ENCODE results near the gene ATP1A3. TPM values are rescaled to one million over a fixed set of nuclear protein-coding genes. Genes with fewer than 3 reads are reported as not detected.

ATP1A3 gene
- total RNA-seq, 2 donors from 2014 or later: 4.3 to 6.2 TPM

Other genes with a start within 250 kb of the ATP1A3 start
- gene CEACAM6, start 238.7 kb downstream of the ATP1A3 start, total RNA-seq: not detected
- not detected for gene CEACAM3, start 197.6 kb downstream of the ATP1A3 start, total RNA-seq
- gene LYPD4, start 149.5 kb downstream of the ATP1A3 start, total RNA-seq: not detected
- not detected for gene DMRTC2, start 149.2 kb downstream of the ATP1A3 start, total RNA-seq
- gene RPS19, start 134.0 kb downstream of the ATP1A3 start, total RNA-seq: 1,000 to 10,000 TPM; 4,101 to 4,133 TPM
- gene CD79A, start 117.0 kb downstream of the ATP1A3 start, total RNA-seq: 10 to 100 TPM; 12.3 to 27.5 TPM
- 100 to 1,000 TPM; 371 to 446 TPM for gene ARHGEF1, start 111.0 kb downstream of the ATP1A3 start, total RNA-seq
- gene ERFL, start 65.8 kb downstream of the ATP1A3 start, total RNA-seq: 1 to 10 TPM; 3.3 to 4.1 TPM
- 10 to 100 TPM; 64.5 to 81.0 TPM for gene RABAC1, start 34.9 kb downstream of the ATP1A3 start, total RNA-seq
- gene GRIK5, start 76.0 kb upstream of the ATP1A3 start, total RNA-seq: 1 to 10 TPM; 1.1 to 3.8 TPM
- gene ZNF574, start 81.9 kb upstream of the ATP1A3 start, total RNA-seq: 10 to 100 TPM; 11.5 to 12.2 TPM
- gene POU2F2, start 138.2 kb upstream of the ATP1A3 start, total RNA-seq: 10 to 100 TPM; 45.0 to 56.0 TPM
- 10 to 100 TPM; 28.8 to 31.6 TPM for gene DEDD2, start 223.4 kb upstream of the ATP1A3 start, total RNA-seq
- 10 to 100 TPM; 11.4 to 11.9 TPM for gene ZNF526, start 226.1 kb upstream of the ATP1A3 start, total RNA-seq
- gene GSK3A, start 248.4 kb upstream of the ATP1A3 start, total RNA-seq: 10 to 100 TPM; 39.6 to 43.2 TPM

Data from activated T-cell treated with anti-CD3 and anti-CD28 coated beads, Interleukin-2, amount 50 U/mL, for 72 hours (primary cell).